Psoas muscle (tissue), 8 donors: ENCODE data around the gene GAB2. TPM values are rescaled to one million over a fixed set of nuclear protein-coding genes. Genes with fewer than 3 reads are reported as not detected.

Experiments
- ATAC-seq, 4 donors: fragments of 200-7000 bp; cut with Tn5 transposase; one replicate each; pipeline ENCODE4 v1.9.1; 2020; ENCODE audit warnings: moderate library complexity in 3 of 4, mild to moderate bottlenecking in 2 of 4
- DNase-seq, 2 donors: peaks; one replicate each; pipeline ENCODE4 v3.0.0-alpha.2; 2020
- H3K27ac ChIP-seq: fragments of 200-600 bp; one replicate; pipeline ENCODE4 v1.8.0; 2022
- H3K27me3 ChIP-seq, 3 donors: fragments of 200-600 bp in 1 of 3; one replicate each; pipeline versions ENCODE4 v1.6.1 to v1.8.0; 2013 to 2022; ENCODE audit warnings: low read length in 2 of 3, mild to moderate bottlenecking in 2 of 3, moderate library complexity in 1 of 3; ENCODE audit not compliant: insufficient read depth in 3 of 3
- H3K36me3 ChIP-seq, 2 donors: fragments of 200-600 bp in 1 of 2; one replicate each; pipeline versions ENCODE4 v1.6.1 to v1.8.0; 2013 to 2022; ENCODE audit warnings: low read depth in 1 of 2, mild to moderate bottlenecking in 1 of 2, moderate library complexity in 1 of 2; ENCODE audit not compliant: insufficient read depth in 1 of 2
- H3K4me1 ChIP-seq: fragments of 200-600 bp; one replicate; pipeline ENCODE4 v1.8.0; 2022
- H3K4me3 ChIP-seq: fragments of 200-600 bp; one replicate; pipeline ENCODE4 v1.8.0; 2022; ENCODE audit warnings: mild to moderate bottlenecking
- H3K9me3 ChIP-seq: fragments of 200-600 bp; one replicate; pipeline ENCODE4 v1.8.0; 2022
- CTCF ChIP-seq: fragments of 200-600 bp; IDR thresholded peaks from one replicate; pipeline ENCODE4 v1.8.0; 2022; ENCODE audit warnings: antibody characterized with exemption
- WGBS, 3 donors: extraction: QIAGEN DNeasy Blood & Tissue Kit; methylation state at CpG; one replicate each; pipeline versions ENCODE4 v1.1.6 to v1.1.7; 2013; 5-methylcytosine and 5-hydroxymethylcytosine counted together
- intact Hi-C, 2 donors: fragments of 100-400 bp; cut with DNase I; formaldehyde crosslinking; loops; one replicate each; pipeline versions ENCODE4 v1.11.0 to v1.14.2; 2022
- polyA plus RNA-seq, 3 donors: library from polyadenylated mRNA; stranded (reverse); fragments of 200-250 nt; gene quantifications; one replicate each; pipeline ENCODE4 v1.2.3, GENCODE V29; 2013
- total RNA-seq, 4 donors: library from RNA; stranded (reverse); fragmentation: NEBNext Ultra II Directional in 2 of 4; extraction: Animal tissue kit (Norgen Biotek cat#: 25700) in 2 of 4; gene quantifications; one replicate each; pipeline versions ENCODE4 v1.2.1 to v1.2.4, GENCODE V29; 2021 to 2023
- donor health status: healthy with polysubstance abuse.
- donor health status: DM: no; HTN: no; CAD: no; lungs with moderate emphysema.
- donor health status: Bipolar disorder and iron deficiency.
- donor health status: healthy.
- donor health status: DM: yes; HTN: yes; CAD: no.
- donor health status: DM: no; HTN: no; CAD: no.
- donor health status: DM: no; HTN: no; CAD: no.
- donor health status: DM: yes; HTN: yes; CAD: no.

The GAB2 gene
- total and polyA plus RNA-seq, 7 donors = 2.7 to 6.3 (median 4.7) TPM

GRCh38 chr11:78218707-78219492 lies 198.7 kb downstream of the GAB2 start:
- Histone ChIP-seq H3K27me3 (no peaks in the 10 kb centered on the region), H3K4me3 (no peak overlapping the region), H3K27ac (no peak overlapping the region), H3K36me3 (peaks cover 0 to 62% of the 10 kb centered on the region in 2 donors), H3K4me1 (no peaks in the 10 kb centered on the region), H3K9me3 (no peaks in the 10 kb centered on the region)
- no peak for TF ChIP-seq CTCF
- no peak for DNase-seq
- 86 to 90% (median 87%) methylated on average over 11 of the region's 11 CpGs for WGBS, 3 donors
- intact Hi-C loops = no loop called here
- ATAC-seq = no peak

GRCh38 chr11:78217650-78218541 lies 199.7 kb downstream of the GAB2 start:
- no peak for ATAC-seq
- Histone ChIP-seq H3K27ac (no peak overlapping the region), H3K27me3 (no peaks in the 10 kb centered on the region), H3K36me3 (peaks cover 0 to 58% of the 10 kb centered on the region in 2 donors), H3K4me3 (no peak overlapping the region), H3K4me1 (no peaks in the 10 kb centered on the region), H3K9me3 (no peaks in the 10 kb centered on the region)
- intact Hi-C loops = no loop called here
- no peak for TF ChIP-seq CTCF
- DNase-seq = no peak
- WGBS, 3 donors = 88 to 95% (median 92%) methylated on average over 14 of the region's 14 CpGs

- DNase-seq (no peak), ATAC-seq (no peak)
- WGBS, 3 donors = 91 to 94% (median 91%) methylated on average over 5 of the region's 5 CpGs
- TF ChIP-seq CTCF = no peak
- Histone ChIP-seq H3K36me3 (peaks cover 0 to 49% of the 10 kb centered on the region in 2 donors), H3K27me3 (no peaks in the 10 kb centered on the region), H3K27ac (no peak overlapping the region), H3K4me3 (no peak overlapping the region), H3K9me3 (no peaks in the 10 kb centered on the region), H3K4me1 (no peaks in the 10 kb centered on the region)
- intact Hi-C loops = no loop called here
Observed at GRCh38 chr11:78216571-78217287, 200.9 kb downstream of the GAB2 start.

- Histone ChIP-seq H3K4me1 (no peaks in the 10 kb centered on the region), H3K9me3 (no peaks in the 10 kb centered on the region), H3K4me3 (no peak overlapping the region), H3K36me3 (peaks cover 0 to 42% of the 10 kb centered on the region in 2 donors), H3K27ac (no peak overlapping the region), H3K27me3 (no peaks in the 10 kb centered on the region)
- intact Hi-C loops = no loop called here
- DNase-seq (no peak), ATAC-seq (no peak)
- WGBS, 3 donors = 80 to 92% (median 89%) methylated on average over 3 of the region's 3 CpGs
- no peak for TF ChIP-seq CTCF
Observed at GRCh38 chr11:78216021-78216420, 201.6 kb downstream of the GAB2 start.
